SU-DHL-6 (cell line): Measurements from ENCODE around the gene MEIS1.

Source experiments
- H2AFZ ChIP-seq: fragments of 200-600 bp; sonication (generic); 2 replicates; pipeline ENCODE4 v1.6.1; 2014; ENCODE audit warnings: low read depth, mild to moderate bottlenecking, moderate library complexity, mixed read lengths, antibody characterized with exemption, low read length; ENCODE audit not compliant: severe bottlenecking
- H3F3A ChIP-seq: fragments of 200-600 bp; shearing (Covaris generic); 2 replicates; pipeline ENCODE4 v1.6.0; 2016; ENCODE audit warnings: antibody characterized with exemption, mild to moderate bottlenecking; ENCODE audit not compliant: insufficient read depth
- H3K27ac ChIP-seq: fragments of 200-600 bp; sonication (generic); 2 replicates; pipeline ENCODE4 v1.5.1; 2016; ENCODE audit warnings: low read depth, mild to moderate bottlenecking, low read length, moderate library complexity, mixed read lengths
- H3K27me3 ChIP-seq: fragments of 200-600 bp; sonication (generic), shearing (Covaris generic); 2 replicates; pipeline ENCODE4 v1.6.0; 2014; ENCODE audit warnings: mild to moderate bottlenecking, low read length
- H3K36me3 ChIP-seq: fragments of 200-600 bp; sonication (generic); 2 replicates; pipeline ENCODE4 v1.6.1; 2014; ENCODE audit warnings: mild to moderate bottlenecking, low read length, mixed read lengths
- H3K4me2 ChIP-seq: fragments of 300-600, 200-600 bp; shearing (Covaris generic), sonication (generic); 2 replicates; pipeline ENCODE4 v1.6.0; 2014; ENCODE audit warnings: low read length, low read depth, mild to moderate bottlenecking; ENCODE audit not compliant: poor library complexity, severe bottlenecking
- H3K4me3 ChIP-seq: fragments of 200-600 bp; sonication (generic); 2 replicates; pipeline ENCODE4 v1.5.1; 2014; ENCODE audit warnings: antibody characterized with exemption, low read length, mild to moderate bottlenecking, mixed read lengths; ENCODE audit not compliant: insufficient read depth, poor library complexity, severe bottlenecking
- H3K79me2 ChIP-seq: fragments of 200-600 bp; sonication (generic); 2 replicates; pipeline ENCODE4 v1.6.1; 2014; ENCODE audit warnings: mild to moderate bottlenecking, low read length, moderate library complexity; ENCODE audit not compliant: insufficient read depth
- H3K9ac ChIP-seq: fragments of 200-600 bp; sonication (generic); 2 replicates; pipeline ENCODE4 v1.7.0; 2014; ENCODE audit warnings: mild to moderate bottlenecking, low read length
- H3K9me2 ChIP-seq: fragments of 200-600 bp; sonication (generic); replicated peaks from 2 replicates; pipeline ENCODE4 v1.6.1; 2014; ENCODE audit warnings: low read length; ENCODE audit not compliant: insufficient read depth
- H3K9me3 ChIP-seq: fragments of 200-600 bp; sonication (generic); 2 replicates; pipeline ENCODE4 v1.6.1; 2014; ENCODE audit warnings: low read length, mixed read lengths; ENCODE audit not compliant: insufficient read depth
- H4K20me1 ChIP-seq: fragments of 200-600 bp; sonication (generic); 2 replicates; pipeline ENCODE4 v1.6.1; 2014; ENCODE audit warnings: low read depth, mild to moderate bottlenecking, antibody characterized with exemption, low read length, moderate library complexity, mixed read lengths
- EZH2phosphoT487 ChIP-seq: fragments of 200-600 bp; sonication (generic), shearing (Covaris generic); conservative IDR thresholded peaks from 2 replicates; pipeline ENCODE4 v1.6.1; 2018; ENCODE audit warnings: mild to moderate bottlenecking, antibody characterized with exemption, low read length, moderate library complexity, mixed read lengths
- TF ChIP-seq, protein P1 (sequence below): fragments of 200-600 bp; sonication (generic); IDR thresholded peaks from one replicate; pipeline ENCODE4 v1.5.1; 2017; ENCODE audit warnings: antibody characterized with exemption, mild to moderate bottlenecking, low read length, moderate library complexity; ENCODE audit not compliant: insufficient read depth, poor library complexity, severe bottlenecking

Gene MEIS1

GRCh38 chr2:66541646-66542045 is 106.7 kb downstream of the MEIS1 start:
- H3K4me3 ChIP-seq: no peak overlapping the region
- H3K27ac ChIP-seq: no peak overlapping the region
- H3K9me2 ChIP-seq: no peaks in the 10 kb centered on the region
- no peak overlapping the region for H3K9ac ChIP-seq
- H3K9me3 ChIP-seq: no peaks in the 10 kb centered on the region
- no peaks in the 10 kb centered on the region for H3K27me3 ChIP-seq
- H2AFZ ChIP-seq: no peak overlapping the region
- no peaks in the 10 kb centered on the region for H3K36me3 ChIP-seq
- TF ChIP-seq, protein P1, sequence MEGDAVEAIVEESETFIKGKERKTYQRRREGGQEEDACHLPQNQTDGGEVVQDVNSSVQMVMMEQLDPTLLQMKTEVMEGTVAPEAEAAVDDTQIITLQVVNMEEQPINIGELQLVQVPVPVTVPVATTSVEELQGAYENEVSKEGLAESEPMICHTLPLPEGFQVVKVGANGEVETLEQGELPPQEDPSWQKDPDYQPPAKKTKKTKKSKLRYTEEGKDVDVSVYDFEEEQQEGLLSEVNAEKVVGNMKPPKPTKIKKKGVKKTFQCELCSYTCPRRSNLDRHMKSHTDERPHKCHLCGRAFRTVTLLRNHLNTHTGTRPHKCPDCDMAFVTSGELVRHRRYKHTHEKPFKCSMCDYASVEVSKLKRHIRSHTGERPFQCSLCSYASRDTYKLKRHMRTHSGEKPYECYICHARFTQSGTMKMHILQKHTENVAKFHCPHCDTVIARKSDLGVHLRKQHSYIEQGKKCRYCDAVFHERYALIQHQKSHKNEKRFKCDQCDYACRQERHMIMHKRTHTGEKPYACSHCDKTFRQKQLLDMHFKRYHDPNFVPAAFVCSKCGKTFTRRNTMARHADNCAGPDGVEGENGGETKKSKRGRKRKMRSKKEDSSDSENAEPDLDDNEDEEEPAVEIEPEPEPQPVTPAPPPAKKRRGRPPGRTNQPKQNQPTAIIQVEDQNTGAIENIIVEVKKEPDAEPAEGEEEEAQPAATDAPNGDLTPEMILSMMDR: no peak
- no peak for TF ChIP-seq EZH2phosphoT487
- no peaks in the 10 kb centered on the region for H3K79me2 ChIP-seq
- no peaks in the 10 kb centered on the region for H4K20me1 ChIP-seq
- H3K4me2 ChIP-seq: no peak overlapping the region
- no peaks in the 10 kb centered on the region for H3F3A ChIP-seq

GRCh38 chr2:66543257-66543767 is 108.4 kb downstream of the MEIS1 start:
- Histone ChIP-seq H3K27me3 (no peaks in the 10 kb centered on the region), H3F3A (no peaks in the 10 kb centered on the region), H3K9ac (no peak overlapping the region), H3K4me2 (no peak overlapping the region), H2AFZ (no peak overlapping the region), H4K20me1 (no peaks in the 10 kb centered on the region), H3K9me3 (no peaks in the 10 kb centered on the region), H3K4me3 (no peak overlapping the region), H3K79me2 (no peaks in the 10 kb centered on the region), H3K36me3 (no peaks in the 10 kb centered on the region), H3K9me2 (no peaks in the 10 kb centered on the region), H3K27ac (no peak overlapping the region)
- no peak for TF ChIP-seq EZH2phosphoT487
- TF ChIP-seq, protein P1: no peak

DNA sequence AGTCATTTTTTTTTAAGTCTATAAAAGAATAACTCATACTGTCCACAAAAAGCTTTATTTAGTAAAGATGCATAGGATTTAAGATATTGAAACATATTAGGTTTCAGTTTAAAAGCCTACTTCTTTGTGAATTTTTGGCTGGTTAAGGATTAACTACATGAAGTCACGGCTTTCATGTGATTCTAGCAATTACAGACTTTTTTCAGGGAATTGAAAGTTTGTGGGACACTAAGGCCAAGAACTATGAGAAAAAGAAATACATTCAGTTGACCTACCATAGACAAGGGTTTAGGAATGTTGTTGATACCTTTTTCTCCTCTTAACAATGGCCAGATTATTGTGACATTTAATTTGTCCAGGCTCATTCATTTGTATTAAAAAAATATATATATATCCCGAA is 109.3 kb downstream of the MEIS1 start:
- no peak overlapping the region for H3K9ac ChIP-seq
- H3K79me2 ChIP-seq: no peaks in the 10 kb centered on the region
- no peak overlapping the region for H3K4me2 ChIP-seq
- H3F3A ChIP-seq: no peaks in the 10 kb centered on the region
- H3K9me2 ChIP-seq: no peaks in the 10 kb centered on the region
- no peaks in the 10 kb centered on the region for H4K20me1 ChIP-seq
- H3K4me3 ChIP-seq: no peak overlapping the region
- no peaks in the 10 kb centered on the region for H3K27me3 ChIP-seq
- no peak overlapping the region for H3K27ac ChIP-seq
- no peaks in the 10 kb centered on the region for H3K9me3 ChIP-seq
- H2AFZ ChIP-seq: no peak overlapping the region
- TF ChIP-seq EZH2phosphoT487: no peak
- TF ChIP-seq, protein P1: no peak
- H3K36me3 ChIP-seq: no peaks in the 10 kb centered on the region
